Uterus (tissue), 2 donors: ENCODE data around the gene CELA2B.
"Not testable (repeated sequence)": the region's sequence is repeated elsewhere in the genome, so short reads cannot be mapped to it uniquely, and the experiment has no call there.

Experiments used
- POLR2A ChIP-seq, 2 donors: fragments of 450-650 bp; IDR thresholded peaks; one replicate each; pipeline ENCODE4 v1.6.1; 2016; ENCODE audit warnings: antibody characterized with exemption in 2 of 2, mild to moderate bottlenecking in 1 of 2, moderate library complexity in 1 of 2
- TF ChIP-seq, protein P1 (sequence below), 4 experiments: fragments of 200-600 bp in 2 of 4; fragments of 450-650 bp in 2 of 4; sonication (generic) in 2 of 4; IDR thresholded peaks; one replicate each; pipeline ENCODE4 v1.5.1; 2016 to 2019; ENCODE audit warnings: antibody characterized with exemption in 4 of 4, mild to moderate bottlenecking in 2 of 4, moderate library complexity in 1 of 4

DNA sequence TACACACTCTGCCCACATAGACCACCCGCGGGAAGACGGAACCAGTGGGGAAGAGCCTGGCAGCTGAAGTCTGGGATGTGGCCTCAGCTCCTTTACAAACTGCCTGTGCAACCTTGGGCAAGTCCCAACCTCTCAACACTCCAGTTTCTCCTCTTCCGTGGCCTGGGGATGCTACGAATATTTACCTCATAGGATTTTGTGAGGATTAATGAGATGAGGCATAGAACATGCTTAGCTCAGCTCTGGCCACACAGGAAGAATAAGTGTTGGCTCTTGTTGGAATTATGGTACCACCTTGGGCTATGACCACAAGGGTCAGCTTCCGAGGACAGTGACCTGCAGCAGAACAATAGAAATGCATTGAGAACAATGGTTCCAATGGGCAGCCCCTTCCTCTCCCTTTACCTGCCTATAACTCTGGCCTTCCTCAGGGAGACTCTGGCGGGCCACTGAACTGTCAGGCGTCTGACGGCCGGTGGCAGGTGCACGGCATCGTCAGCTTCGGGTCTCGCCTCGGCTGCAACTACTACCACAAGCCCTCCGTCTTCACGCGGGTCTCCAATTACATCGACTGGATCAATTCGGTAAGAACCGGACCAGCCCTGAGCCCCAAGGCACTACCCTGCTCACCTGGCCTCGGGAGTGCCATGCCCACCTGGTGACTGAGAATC lies 8.8 kb upstream of the CELA2B start:
- TF ChIP-seq, protein P1, sequence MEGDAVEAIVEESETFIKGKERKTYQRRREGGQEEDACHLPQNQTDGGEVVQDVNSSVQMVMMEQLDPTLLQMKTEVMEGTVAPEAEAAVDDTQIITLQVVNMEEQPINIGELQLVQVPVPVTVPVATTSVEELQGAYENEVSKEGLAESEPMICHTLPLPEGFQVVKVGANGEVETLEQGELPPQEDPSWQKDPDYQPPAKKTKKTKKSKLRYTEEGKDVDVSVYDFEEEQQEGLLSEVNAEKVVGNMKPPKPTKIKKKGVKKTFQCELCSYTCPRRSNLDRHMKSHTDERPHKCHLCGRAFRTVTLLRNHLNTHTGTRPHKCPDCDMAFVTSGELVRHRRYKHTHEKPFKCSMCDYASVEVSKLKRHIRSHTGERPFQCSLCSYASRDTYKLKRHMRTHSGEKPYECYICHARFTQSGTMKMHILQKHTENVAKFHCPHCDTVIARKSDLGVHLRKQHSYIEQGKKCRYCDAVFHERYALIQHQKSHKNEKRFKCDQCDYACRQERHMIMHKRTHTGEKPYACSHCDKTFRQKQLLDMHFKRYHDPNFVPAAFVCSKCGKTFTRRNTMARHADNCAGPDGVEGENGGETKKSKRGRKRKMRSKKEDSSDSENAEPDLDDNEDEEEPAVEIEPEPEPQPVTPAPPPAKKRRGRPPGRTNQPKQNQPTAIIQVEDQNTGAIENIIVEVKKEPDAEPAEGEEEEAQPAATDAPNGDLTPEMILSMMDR (IDR thresholded peaks at IDR 0.05), result not testable (repeated sequence)
- not testable (repeated sequence) for TF ChIP-seq POLR2A (IDR thresholded peaks at IDR 0.05)
